ENCODE results near the gene SH3TC1.

SH3TC1 gene

GRCh38 chr4:8211737-8212581 lies 12.9 kb downstream of the SH3TC1 start:
- Histone ChIP-seq H3K27ac (ENCODE audit: low read depth, low read length) (no peak overlapping the region), H3K4me3 (ENCODE audit: insufficient read depth, low read length, poor library complexity, severe bottlenecking) (no peak overlapping the region), H2AFZ (ENCODE audit: low read depth, low read length, severe bottlenecking) (no peak overlapping the region), H3K4me2 (ENCODE audit: low read depth, low read length, poor library complexity, severe bottlenecking) (no peak overlapping the region), H3F3A (ENCODE audit: insufficient read depth) (no peaks in the 10 kb centered on the region), H3K9ac (ENCODE audit: low read length) (no peak overlapping the region), H3K27me3 (ENCODE audit: low read length) (no peaks in the 10 kb centered on the region), H3K9me2 (replicated peaks; ENCODE audit: insufficient read depth, low read length) (no peaks in the 10 kb centered on the region), H4K20me1 (ENCODE audit: low read depth, low read length) (no peaks in the 10 kb centered on the region), H3K9me3 (ENCODE audit: insufficient read depth, low read length) (no peaks in the 10 kb centered on the region), H3K36me3 (ENCODE audit: low read length) (no peaks in the 10 kb centered on the region), H3K79me2 (ENCODE audit: insufficient read depth, low read length) (no peaks in the 10 kb centered on the region)
- no peak for TF ChIP-seq EZH2phosphoT487 (conservative IDR thresholded peaks at IDR 0.05; ENCODE audit: low read length)
- TF ChIP-seq CTCF (IDR thresholded peaks at IDR 0.05; ENCODE audit: insufficient read depth, low read length, poor library complexity, severe bottlenecking) = no peak

- no peak for TF ChIP-seq CTCF (IDR thresholded peaks at IDR 0.05; ENCODE audit: insufficient read depth, low read length, poor library complexity, severe bottlenecking)
- no peak for TF ChIP-seq EZH2phosphoT487 (conservative IDR thresholded peaks at IDR 0.05; ENCODE audit: low read length)
- Histone ChIP-seq H3K9ac (ENCODE audit: low read length) (no peak overlapping the region), H3K79me2 (ENCODE audit: insufficient read depth, low read length) (no peaks in the 10 kb centered on the region), H3F3A (ENCODE audit: insufficient read depth) (no peaks in the 10 kb centered on the region), H3K9me2 (replicated peaks; ENCODE audit: insufficient read depth, low read length) (no peaks in the 10 kb centered on the region), H3K36me3 (ENCODE audit: low read length) (no peaks in the 10 kb centered on the region), H3K4me2 (ENCODE audit: low read depth, low read length, poor library complexity, severe bottlenecking) (no peak overlapping the region), H3K9me3 (ENCODE audit: insufficient read depth, low read length) (no peaks in the 10 kb centered on the region), H2AFZ (ENCODE audit: low read depth, low read length, severe bottlenecking) (no peak overlapping the region), H3K27me3 (ENCODE audit: low read length) (no peaks in the 10 kb centered on the region), H3K4me3 (ENCODE audit: insufficient read depth, low read length, poor library complexity, severe bottlenecking) (no peak overlapping the region), H3K27ac (ENCODE audit: low read depth, low read length) (no peak overlapping the region), H4K20me1 (ENCODE audit: low read depth, low read length) (no peaks in the 10 kb centered on the region)
These were observed 13.5 kb downstream of the SH3TC1 start for GRCh38 chr4:8212622-8213021.

GRCh38 chr4:8213121-8213520 lies 14.0 kb downstream of the SH3TC1 start:
- Histone ChIP-seq H3K4me2 (ENCODE audit: low read depth, low read length, poor library complexity, severe bottlenecking) (no peak overlapping the region), H4K20me1 (ENCODE audit: low read depth, low read length) (no peaks in the 10 kb centered on the region), H3K9me2 (replicated peaks; ENCODE audit: insufficient read depth, low read length) (no peaks in the 10 kb centered on the region), H3K9me3 (ENCODE audit: insufficient read depth, low read length) (no peaks in the 10 kb centered on the region), H3K4me3 (ENCODE audit: insufficient read depth, low read length, poor library complexity, severe bottlenecking) (no peak overlapping the region), H3F3A (ENCODE audit: insufficient read depth) (no peaks in the 10 kb centered on the region), H3K79me2 (ENCODE audit: insufficient read depth, low read length) (no peaks in the 10 kb centered on the region), H3K27me3 (ENCODE audit: low read length) (no peaks in the 10 kb centered on the region), H3K36me3 (ENCODE audit: low read length) (no peaks in the 10 kb centered on the region), H3K9ac (ENCODE audit: low read length) (no peak overlapping the region), H3K27ac (ENCODE audit: low read depth, low read length) (no peak overlapping the region), H2AFZ (ENCODE audit: low read depth, low read length, severe bottlenecking) (no peak overlapping the region)
- no peak for TF ChIP-seq EZH2phosphoT487 (conservative IDR thresholded peaks at IDR 0.05; ENCODE audit: low read length)
- no peak for TF ChIP-seq CTCF (IDR thresholded peaks at IDR 0.05; ENCODE audit: insufficient read depth, low read length, poor library complexity, severe bottlenecking)

Data from SU-DHL-6 (cell line).